ENCODE results near the gene GMIP.
"Not testable (repeated sequence)": the region's sequence is repeated elsewhere in the genome, so short reads cannot be mapped to it uniquely, and the experiment has no call there.

Gene GMIP

GRCh38 chr19:19643158-19644053 lies at the start of gene GMIP:
Gene GMIP, minus strand, starts transcription at chr19:19643657. Its CDS starts 128 bp downstream, at chr19:19643529.
- peak; percentile 78 for DNase-seq (ENCODE audit: low read depth, low spot score)

DNA sequence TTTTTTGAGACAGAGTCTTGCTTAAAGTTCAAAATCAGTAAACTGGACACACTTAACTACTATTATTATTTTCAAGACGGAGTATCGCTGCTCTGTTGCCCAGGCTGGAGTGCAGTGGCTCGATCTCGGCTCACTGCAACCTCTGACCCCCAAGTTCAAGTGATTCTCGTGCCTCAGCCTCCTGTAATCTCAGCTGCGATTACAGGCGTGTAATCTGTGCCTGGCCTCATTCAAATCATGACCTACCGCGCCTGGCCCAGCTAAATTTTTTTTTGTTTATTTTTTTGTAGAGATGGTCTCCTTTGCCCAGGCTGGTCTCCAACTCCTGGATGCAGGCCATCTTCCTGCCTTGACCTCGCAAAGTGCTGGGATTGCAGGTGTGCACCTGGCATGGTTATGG lies 48.2 kb upstream of the GMIP start:
- DNase-seq (ENCODE audit: low read depth, low spot score) = no peak

DNA sequence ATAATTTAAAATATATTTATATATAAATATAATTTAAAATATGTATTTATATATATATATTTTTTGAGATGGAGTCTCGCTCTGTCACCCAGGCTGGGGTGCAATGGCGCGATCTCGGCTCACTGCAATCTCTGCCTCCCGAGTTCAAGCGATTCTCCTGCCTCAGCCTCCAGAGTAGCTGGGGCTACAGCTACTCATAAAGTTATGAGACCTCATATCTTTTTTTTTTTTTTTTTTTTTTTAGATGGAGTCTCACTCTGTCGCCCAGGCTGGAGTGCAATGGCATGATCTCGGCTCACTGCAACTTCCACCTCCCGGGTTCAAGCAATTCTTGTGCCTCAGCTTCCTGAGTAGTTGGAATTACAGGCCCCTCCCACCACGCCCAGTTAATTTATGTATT lies 45.6 kb upstream of the GMIP start:
- DNase-seq (ENCODE audit: low read depth, low spot score) = not testable (repeated sequence)

DNA sequence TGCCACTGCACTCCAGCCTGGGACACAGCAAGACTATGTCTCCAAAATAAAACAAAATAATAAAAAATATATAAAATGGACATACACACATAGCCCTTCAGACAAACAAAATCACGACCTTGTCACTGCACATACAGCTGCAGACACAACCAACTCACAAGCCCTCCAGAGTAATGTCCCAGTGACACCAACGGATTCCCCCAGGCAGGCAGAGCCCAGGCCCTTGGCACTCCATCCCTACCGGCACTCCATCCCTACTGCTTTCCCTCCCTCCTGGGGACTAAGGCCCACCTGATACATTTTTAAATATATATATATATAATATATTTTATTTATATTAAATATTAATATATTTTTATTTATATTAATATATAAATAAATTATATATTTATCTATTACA lies 43.6 kb upstream of the GMIP start:
- DNase-seq (ENCODE audit: low read depth, low spot score) = no peak

DNA sequence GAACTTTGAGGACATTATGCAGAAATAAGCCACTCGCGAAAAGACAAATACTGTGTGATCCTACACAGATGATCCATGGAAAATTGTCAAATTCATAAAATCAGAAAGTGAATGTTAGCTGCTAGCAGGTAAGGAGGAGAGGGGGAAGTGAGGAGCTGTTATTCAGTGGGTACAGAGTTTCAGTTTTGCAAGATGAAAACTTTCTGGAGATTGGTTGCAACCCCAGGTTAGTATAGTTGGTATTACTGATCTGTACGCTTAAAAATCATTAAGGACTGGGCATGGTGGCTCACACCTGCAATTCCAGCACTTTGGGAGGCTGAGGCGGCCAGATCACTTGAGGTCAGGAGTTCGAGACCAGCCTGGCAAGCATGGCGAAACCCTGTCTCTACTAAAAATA lies 43.1 kb upstream of the GMIP start:
- no peak for DNase-seq (ENCODE audit: low read depth, low spot score)

DNA sequence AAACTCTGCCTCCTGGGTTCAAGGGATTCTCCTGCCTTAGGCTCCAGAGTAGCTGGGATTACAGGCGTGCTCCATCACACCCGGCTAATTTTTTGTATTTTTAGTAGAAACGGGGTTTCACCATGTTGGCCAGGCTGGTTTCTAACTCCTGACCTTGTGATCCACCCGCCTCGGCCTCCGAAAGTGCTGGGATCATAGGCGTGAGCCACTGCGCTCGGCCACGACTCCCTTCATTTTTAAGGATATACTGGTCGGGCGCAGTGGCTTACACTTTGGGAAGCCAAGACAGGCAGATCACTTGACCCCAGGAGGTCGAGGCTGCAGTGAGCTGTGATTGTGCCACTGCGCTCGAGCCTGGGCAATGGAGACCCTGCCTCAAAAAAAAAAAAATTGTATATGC lies 42.7 kb upstream of the GMIP start:
- not testable (repeated sequence) for DNase-seq (ENCODE audit: low read depth, low spot score)

- DNase-seq (ENCODE audit: low read depth, low spot score) = no peak
Measured at GRCh38 chr19:19679176-19680073, 36.0 kb upstream of the GMIP start.

DNA sequence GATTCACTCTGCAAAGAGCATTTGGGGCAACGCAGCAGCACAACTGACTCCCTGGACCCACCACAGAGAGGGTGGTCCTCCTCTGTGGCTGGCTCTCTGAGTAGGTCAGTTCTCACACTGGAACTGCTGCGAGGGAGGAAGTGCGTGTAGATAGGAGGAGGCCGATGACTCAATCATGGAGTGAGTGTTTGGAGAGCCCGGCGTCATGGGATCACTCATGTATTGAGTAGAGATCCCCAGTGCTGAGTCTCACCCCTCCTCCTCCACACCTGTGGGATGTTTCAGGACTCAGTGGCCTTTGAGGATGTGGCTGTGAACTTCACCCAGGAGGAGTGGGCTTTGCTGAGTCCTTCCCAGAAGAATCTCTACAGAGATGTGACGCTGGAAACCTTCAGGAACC lies 34.1 kb upstream of the GMIP start:
- no peak for DNase-seq (ENCODE audit: low read depth, low spot score)

DNA sequence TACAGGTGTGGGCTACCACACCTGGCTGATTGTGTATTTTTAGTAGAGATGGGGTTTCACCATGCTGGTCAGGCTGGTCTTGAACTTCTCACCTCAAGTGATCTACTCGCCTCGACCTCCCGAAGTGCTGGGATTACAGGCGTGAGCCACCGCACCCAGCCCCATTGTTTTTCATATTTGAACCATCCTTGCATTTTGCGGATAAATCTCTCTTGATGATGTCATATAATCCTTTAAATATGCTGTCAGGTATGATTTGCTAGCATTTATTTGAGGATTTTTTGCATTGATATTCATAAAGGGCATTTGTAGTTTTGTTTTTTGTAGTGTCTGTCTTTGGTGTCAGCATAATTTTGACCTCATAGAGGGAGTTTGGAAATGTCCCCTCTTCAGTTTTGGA lies 30.9 kb upstream of the GMIP start:
- no peak for DNase-seq (ENCODE audit: low read depth, low spot score)

DNA sequence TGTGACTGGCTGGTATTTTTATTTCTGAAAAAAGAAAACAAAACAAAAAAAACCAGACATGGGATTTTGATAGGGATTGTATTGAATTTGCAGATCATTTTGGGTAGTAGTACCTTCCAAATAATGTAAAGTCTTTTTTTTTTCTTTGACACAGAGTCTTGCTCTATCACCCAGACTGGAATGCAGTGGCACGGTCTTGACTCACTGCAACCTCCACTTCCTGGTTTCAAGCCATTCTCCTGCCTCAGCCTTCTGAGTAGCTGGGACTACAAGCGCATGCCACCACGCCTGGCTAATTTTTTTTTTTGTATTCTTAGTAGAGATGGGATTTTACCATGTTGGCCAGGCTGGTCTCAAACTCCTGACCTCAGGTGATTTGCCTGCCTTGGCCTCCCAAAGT lies 29.4 kb upstream of the GMIP start:
- DNase-seq (ENCODE audit: low read depth, low spot score) = no peak

DNA sequence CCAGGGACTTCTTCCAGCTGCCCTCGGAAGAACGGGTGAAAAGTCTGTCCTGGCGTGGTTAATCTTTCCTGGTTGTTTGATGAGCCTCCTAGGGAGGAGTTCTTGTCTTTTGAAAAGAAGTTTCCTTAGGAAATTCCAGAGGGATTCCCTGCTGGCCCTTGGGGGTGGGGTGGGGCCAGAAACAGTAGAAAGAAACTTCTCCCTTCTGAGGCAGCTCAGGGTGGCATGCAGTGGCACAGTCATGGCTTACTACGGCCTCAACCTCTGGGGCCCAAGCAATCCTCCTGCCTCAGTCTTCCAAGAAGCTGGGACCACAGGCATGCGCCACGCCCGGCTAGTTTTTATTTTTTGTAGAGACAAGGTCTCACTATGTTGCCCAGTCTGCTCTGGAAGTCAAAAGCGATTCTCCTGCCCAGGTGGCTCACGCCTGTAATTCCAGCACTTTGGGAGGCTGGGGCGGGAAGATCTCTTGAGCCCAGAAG lies 26.7 kb upstream of the GMIP start:
- no peak for DNase-seq (ENCODE audit: low read depth, low spot score)

DNA sequence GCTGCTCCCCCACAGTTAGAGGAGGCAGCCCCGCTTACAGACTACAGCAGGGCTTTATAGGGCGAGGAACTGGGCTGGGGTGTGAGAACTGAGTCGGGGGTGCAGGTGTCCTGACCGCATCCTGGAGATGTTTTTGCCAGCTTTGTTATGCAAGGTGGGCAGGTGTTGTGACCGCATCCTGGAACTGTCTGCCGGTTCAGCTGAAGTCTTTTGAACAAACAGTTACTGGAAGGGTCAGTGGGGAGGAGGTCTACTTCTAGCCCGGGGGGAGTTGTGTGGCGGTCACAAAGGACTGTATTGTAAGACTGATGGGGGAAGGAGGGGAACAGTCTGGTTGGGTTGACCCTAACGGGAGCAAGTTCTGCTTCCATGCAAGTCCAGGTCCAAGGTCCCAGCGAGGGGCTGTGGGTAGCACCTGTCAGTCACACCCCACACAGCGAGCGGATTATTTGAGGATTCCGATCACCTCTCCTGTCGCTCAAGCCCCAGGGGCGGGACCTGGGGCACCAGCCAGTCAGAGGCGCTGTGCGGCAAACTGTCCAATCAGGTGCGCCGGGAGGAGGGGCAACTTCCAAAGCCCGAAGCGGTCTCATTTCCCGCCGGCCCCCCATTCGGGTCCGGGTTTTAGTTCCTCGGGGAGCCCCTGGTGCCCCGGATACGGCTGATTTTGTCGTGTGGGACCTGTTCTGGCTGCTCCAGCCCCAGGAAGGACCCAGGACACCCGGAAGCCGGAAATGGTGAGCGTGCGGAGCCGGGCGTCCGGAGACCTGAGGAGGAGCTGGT lies 25.0 kb upstream of the GMIP start, which contains the start of gene ZNF101:
ZNF101 (plus strand) TSS at position 610 of the 783 bp plus-strand sequence; CDS start at position 735, 125 bp downstream.
- peak; percentile 95 for DNase-seq (ENCODE audit: low read depth, low spot score)

- DNase-seq (ENCODE audit: low read depth, low spot score) = not testable (repeated sequence)
Measured at GRCh38 chr19:19665420-19665948, 22.0 kb upstream of the GMIP start.

GRCh38 chr19:19663256-19664120 lies 20.0 kb upstream of the GMIP start, which contains the start of gene ATP13A1:
Gene ATP13A1, minus strand, starts transcription at chr19:19663676. Its CDS starts 10 bp downstream, at chr19:19663666.
- peak; percentile 98 for DNase-seq (ENCODE audit: low read depth, low spot score)

- peak; percentile 19 for DNase-seq (ENCODE audit: low read depth, low spot score)
Measured at GRCh38 chr19:19662871-19663255, 19.4 kb upstream of the GMIP start.

DNA sequence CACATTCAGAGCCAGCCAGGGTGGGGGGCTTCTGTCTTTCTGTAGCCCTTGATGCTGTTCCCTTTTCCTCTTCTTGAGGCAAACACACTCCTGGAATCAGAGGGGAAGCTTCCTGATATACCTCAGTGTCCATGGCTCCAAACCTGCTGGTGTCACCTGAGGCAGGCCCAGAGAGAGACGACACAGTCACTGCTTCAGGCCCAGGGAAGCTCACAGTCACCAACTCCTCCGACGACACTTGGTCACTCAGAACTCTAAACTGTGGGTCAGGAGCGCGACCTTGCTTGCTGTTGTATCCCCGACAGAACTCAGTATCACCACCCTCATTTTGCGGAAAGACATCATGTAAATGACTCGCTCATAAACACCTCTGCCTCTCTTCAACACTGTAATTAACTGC lies 18.9 kb upstream of the GMIP start:
- no peak for DNase-seq (ENCODE audit: low read depth, low spot score)

GRCh38 chr19:19661675-19662251 lies 18.3 kb upstream of the GMIP start:
- no peak for DNase-seq (ENCODE audit: low read depth, low spot score)

- DNase-seq (ENCODE audit: low read depth, low spot score) = no peak
Measured at GRCh38 chr19:19661141-19661674, 17.8 kb upstream of the GMIP start.

- DNase-seq (ENCODE audit: low read depth, low spot score) = no peak
Measured at GRCh38 chr19:19659646-19660245, 16.3 kb upstream of the GMIP start.

Data from astrocyte of the hippocampus (primary cell).